Endothelial cell (in vitro differentiated cells): Measurements from ENCODE around the gene KLF13. TPM values are rescaled to one million over a fixed set of nuclear protein-coding genes. Genes with fewer than 3 reads are reported as not detected.
A peak's percentile ranks its signal among the peaks of the same experiment; 100 is the strongest.

ENCODE experiments used
- DNase-seq: peaks from one replicate; pipeline ENCODE4 v3.0.0; 2021; ENCODE audit warnings: low spot score
- H3K27ac Mint-ChIP-seq: one replicate; pipeline ENCODE4 v1.8.0; 2021; ENCODE audit warnings: mixed read lengths, inconsistent platforms; ENCODE audit not compliant: unreplicated experiment
- H3K27me3 Mint-ChIP-seq: one replicate; pipeline ENCODE4 v1.8.0; 2021; ENCODE audit warnings: mild to moderate bottlenecking, moderate library complexity, mixed read lengths, inconsistent platforms; ENCODE audit not compliant: unreplicated experiment
- H3K36me3 Mint-ChIP-seq: one replicate; pipeline ENCODE4 v1.8.0; 2021; ENCODE audit warnings: mild to moderate bottlenecking, low read depth, mixed read lengths, inconsistent platforms; ENCODE audit not compliant: unreplicated experiment
- H3K4me1 Mint-ChIP-seq: one replicate; pipeline ENCODE4 v1.8.0; 2021; ENCODE audit warnings: mild to moderate bottlenecking, mixed read lengths, inconsistent platforms; ENCODE audit not compliant: unreplicated experiment
- H3K4me3 Mint-ChIP-seq: one replicate; pipeline ENCODE4 v1.8.0; 2021; ENCODE audit warnings: mild to moderate bottlenecking, mixed read lengths, inconsistent platforms; ENCODE audit not compliant: unreplicated experiment
- H3K9me3 Mint-ChIP-seq: one replicate; pipeline ENCODE4 v1.8.0; 2021; ENCODE audit warnings: mixed read lengths, inconsistent platforms; ENCODE audit not compliant: unreplicated experiment
- CTCF ChIP-seq: fragments of 200-600 bp; sonication (generic); IDR thresholded peaks from one replicate; pipeline ENCODE4 v1.5.0; 2021; ENCODE audit warnings: antibody characterized with exemption; ENCODE audit not compliant: unreplicated experiment
- total RNA-seq: library from RNA; stranded (reverse); fragmentation: NEBNext Ultra II Directional; extraction: Animal tissue kit (Norgen Biotek cat#: 25700); gene quantifications from one replicate; pipeline ENCODE4 v1.2.1, GENCODE V29; 2021; ENCODE audit not compliant: unreplicated experiment

KLF13 gene
- total RNA-seq, 1 donor from 2014 or later: 45.1 TPM

GRCh38 chr15:31361764-31362515 lies 35.3 kb downstream of the KLF13 start:
- Mint-ChIP-seq H3K27ac (peak overlapping the region; percentile 13), H3K9me3 (no peaks in the 10 kb centered on the region), H3K27me3 (peaks cover 4% of the 10 kb centered on the region), H3K36me3 (peaks cover 5% of the 10 kb centered on the region), H3K4me3 (no peak overlapping the region), H3K4me1 (peaks cover 40% of the 10 kb centered on the region)
- no peak for TF ChIP-seq CTCF
- DNase-seq: no peak

- no peak overlapping the region for H3K4me3 Mint-ChIP-seq
- no peaks in the 10 kb centered on the region for H3K27me3 Mint-ChIP-seq
- DNase-seq: no peak
- H3K27ac Mint-ChIP-seq: no peak overlapping the region
- no peaks in the 10 kb centered on the region for H3K9me3 Mint-ChIP-seq
- H3K4me1 Mint-ChIP-seq: peaks cover 34% of the 10 kb centered on the region
- TF ChIP-seq CTCF: no peak
- peaks cover under 1% of the 10 kb centered on the region for H3K36me3 Mint-ChIP-seq
Observed at GRCh38 chr15:31362886-31363285, 36.3 kb downstream of the KLF13 start.

GRCh38 chr15:31364301-31365031 lies 37.8 kb downstream of the KLF13 start:
- no peak overlapping the region for H3K4me3 Mint-ChIP-seq
- no peak for DNase-seq
- H3K36me3 Mint-ChIP-seq: no peaks in the 10 kb centered on the region
- no peak overlapping the region for H3K27ac Mint-ChIP-seq
- H3K27me3 Mint-ChIP-seq: peaks cover 3% of the 10 kb centered on the region
- no peak for TF ChIP-seq CTCF
- no peaks in the 10 kb centered on the region for H3K9me3 Mint-ChIP-seq
- H3K4me1 Mint-ChIP-seq: peaks cover 24% of the 10 kb centered on the region

GRCh38 chr15:31365032-31365654 lies 38.5 kb downstream of the KLF13 start:
- Mint-ChIP-seq H3K27ac (no peak overlapping the region), H3K27me3 (peaks cover 3% of the 10 kb centered on the region), H3K9me3 (no peaks in the 10 kb centered on the region), H3K4me1 (peaks cover 20% of the 10 kb centered on the region), H3K36me3 (no peaks in the 10 kb centered on the region), H3K4me3 (no peak overlapping the region)
- DNase-seq: no peak
- TF ChIP-seq CTCF: no peak

- Mint-ChIP-seq H3K36me3 (no peaks in the 10 kb centered on the region), H3K9me3 (no peaks in the 10 kb centered on the region), H3K27me3 (peaks cover 4% of the 10 kb centered on the region), H3K27ac (no peak overlapping the region), H3K4me1 (peaks cover 20% of the 10 kb centered on the region), H3K4me3 (no peak overlapping the region)
- peak; percentile 59 for DNase-seq
- no peak for TF ChIP-seq CTCF
Observed at GRCh38 chr15:31365655-31366127, 39.1 kb downstream of the KLF13 start.
